ENCODE data around the gene BSND.

The BSND gene

DNA sequence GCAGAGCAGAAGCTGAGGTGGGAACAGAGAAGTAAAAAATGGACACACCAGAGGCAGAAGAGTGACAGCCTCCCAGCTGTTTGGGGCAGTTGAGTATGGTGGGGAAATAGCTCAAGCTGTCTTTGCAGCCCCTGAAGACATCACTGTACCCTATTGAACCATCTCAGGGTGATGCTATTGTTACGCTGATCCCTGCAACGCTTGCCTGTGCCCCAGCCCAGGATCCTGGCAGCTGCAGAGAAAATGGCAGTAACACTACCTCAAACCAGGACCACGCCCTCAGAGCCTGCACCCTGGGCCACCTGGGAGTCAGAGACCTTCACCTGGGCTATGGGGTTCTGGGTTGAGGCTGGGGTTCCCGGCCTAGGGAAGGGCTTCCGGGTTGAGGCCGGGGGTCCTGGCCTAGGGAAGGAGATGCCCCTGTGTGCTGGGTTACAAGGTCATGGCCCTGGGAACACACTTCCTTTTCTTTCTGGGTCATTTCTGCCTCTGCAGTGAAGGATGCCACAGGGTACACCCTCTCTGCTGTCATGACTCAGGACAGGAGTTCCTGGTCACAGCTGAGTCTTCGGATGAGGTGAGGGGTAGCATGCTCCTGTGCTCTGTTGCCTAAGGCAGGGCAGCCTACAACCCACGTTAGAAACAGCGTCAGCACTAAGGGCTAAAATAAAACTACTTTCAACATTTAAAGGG, 11.6 kb downstream of the BSND start:
- in situ Hi-C loops (cut with HindIII; ENCODE audit: low sequenced_read_pairs) = no loop called here
- H3K4me3 ChIP-seq (ENCODE audit: low read depth, low read length) = no peak overlapping the region
- TF ChIP-seq, protein P1, sequence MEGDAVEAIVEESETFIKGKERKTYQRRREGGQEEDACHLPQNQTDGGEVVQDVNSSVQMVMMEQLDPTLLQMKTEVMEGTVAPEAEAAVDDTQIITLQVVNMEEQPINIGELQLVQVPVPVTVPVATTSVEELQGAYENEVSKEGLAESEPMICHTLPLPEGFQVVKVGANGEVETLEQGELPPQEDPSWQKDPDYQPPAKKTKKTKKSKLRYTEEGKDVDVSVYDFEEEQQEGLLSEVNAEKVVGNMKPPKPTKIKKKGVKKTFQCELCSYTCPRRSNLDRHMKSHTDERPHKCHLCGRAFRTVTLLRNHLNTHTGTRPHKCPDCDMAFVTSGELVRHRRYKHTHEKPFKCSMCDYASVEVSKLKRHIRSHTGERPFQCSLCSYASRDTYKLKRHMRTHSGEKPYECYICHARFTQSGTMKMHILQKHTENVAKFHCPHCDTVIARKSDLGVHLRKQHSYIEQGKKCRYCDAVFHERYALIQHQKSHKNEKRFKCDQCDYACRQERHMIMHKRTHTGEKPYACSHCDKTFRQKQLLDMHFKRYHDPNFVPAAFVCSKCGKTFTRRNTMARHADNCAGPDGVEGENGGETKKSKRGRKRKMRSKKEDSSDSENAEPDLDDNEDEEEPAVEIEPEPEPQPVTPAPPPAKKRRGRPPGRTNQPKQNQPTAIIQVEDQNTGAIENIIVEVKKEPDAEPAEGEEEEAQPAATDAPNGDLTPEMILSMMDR (IDR thresholded peaks at IDR 0.05; ENCODE audit: low read depth, low read length) = no peak
- DNase-seq (ENCODE audit: low read depth, low spot score) = no peak

DNA sequence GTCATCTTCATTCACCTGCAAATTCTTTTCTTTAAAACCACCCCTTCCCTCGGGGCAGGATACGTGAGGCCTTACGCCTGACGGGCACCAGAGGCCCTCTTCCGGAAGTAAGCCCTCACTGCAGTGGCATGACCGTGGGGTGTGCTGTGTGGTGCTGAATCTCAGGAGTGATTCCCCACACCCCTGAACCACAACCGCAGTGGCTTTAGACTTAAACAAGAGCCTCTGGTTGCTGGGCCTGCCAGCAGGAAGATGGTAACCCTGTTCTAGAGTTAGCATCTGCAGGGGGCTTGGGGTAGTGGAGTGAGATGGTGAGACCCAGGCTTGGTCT, 12.1 kb downstream of the BSND start:
- no peak for DNase-seq (ENCODE audit: low read depth, low spot score)
- TF ChIP-seq, protein P1 (IDR thresholded peaks at IDR 0.05; ENCODE audit: low read depth, low read length) = no peak
- H3K4me3 ChIP-seq (ENCODE audit: low read depth, low read length) = no peak overlapping the region
- in situ Hi-C loops (cut with HindIII; ENCODE audit: low sequenced_read_pairs) = no loop called here

DNA sequence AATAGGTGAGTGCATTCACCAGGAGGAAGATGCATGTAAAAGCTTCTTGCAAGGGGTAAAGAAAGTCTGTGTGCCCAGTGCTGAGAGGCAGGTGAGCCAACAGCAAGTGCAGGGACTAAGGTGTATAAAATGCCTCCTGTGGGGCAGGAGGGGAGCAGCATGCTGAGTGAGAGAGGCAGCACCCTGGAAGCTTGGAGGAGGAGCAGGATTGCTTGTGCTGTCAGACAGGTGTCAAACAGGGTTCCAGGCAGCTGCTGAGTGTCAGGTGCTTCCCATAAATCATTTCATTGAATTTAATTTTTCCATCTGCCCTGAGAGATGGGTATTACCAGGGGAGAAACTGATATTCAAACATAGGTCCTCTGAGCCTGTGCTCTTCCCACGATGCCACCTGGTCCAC, 13.9 kb downstream of the BSND start:
- no peak overlapping the region for H3K4me3 ChIP-seq (ENCODE audit: low read depth, low read length)
- in situ Hi-C loops (cut with HindIII; ENCODE audit: low sequenced_read_pairs) = no loop called here
- TF ChIP-seq, protein P1 (IDR thresholded peaks at IDR 0.05; ENCODE audit: low read depth, low read length) = no peak
- DNase-seq (ENCODE audit: low read depth, low spot score) = no peak

DNA sequence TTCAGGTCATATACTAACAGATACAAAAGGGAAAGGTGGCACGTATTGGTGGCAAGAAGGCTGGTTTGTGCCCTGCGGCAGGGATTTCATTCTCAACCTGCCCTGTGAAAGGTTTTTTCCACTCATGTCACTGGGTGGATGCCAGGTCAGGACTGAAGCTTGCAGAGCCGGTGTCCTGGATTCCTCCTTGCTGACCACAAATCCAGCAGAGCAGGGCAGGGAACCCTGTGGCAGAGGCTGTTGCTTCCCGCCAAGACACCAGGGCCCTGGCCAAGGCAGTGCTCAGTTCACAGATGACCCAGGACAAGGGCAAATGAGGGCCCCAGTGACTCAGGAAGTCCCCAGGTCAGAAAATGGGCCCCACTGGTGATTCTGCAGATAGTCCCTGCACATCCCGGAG, 16.4 kb downstream of the BSND start:
- in situ Hi-C loops (cut with HindIII; ENCODE audit: low sequenced_read_pairs) = no loop called here
- DNase-seq (ENCODE audit: low read depth, low spot score) = no peak
- no peak overlapping the region for H3K4me3 ChIP-seq (ENCODE audit: low read depth, low read length)
- TF ChIP-seq, protein P1 (IDR thresholded peaks at IDR 0.05; ENCODE audit: low read depth, low read length) = no peak

DNA sequence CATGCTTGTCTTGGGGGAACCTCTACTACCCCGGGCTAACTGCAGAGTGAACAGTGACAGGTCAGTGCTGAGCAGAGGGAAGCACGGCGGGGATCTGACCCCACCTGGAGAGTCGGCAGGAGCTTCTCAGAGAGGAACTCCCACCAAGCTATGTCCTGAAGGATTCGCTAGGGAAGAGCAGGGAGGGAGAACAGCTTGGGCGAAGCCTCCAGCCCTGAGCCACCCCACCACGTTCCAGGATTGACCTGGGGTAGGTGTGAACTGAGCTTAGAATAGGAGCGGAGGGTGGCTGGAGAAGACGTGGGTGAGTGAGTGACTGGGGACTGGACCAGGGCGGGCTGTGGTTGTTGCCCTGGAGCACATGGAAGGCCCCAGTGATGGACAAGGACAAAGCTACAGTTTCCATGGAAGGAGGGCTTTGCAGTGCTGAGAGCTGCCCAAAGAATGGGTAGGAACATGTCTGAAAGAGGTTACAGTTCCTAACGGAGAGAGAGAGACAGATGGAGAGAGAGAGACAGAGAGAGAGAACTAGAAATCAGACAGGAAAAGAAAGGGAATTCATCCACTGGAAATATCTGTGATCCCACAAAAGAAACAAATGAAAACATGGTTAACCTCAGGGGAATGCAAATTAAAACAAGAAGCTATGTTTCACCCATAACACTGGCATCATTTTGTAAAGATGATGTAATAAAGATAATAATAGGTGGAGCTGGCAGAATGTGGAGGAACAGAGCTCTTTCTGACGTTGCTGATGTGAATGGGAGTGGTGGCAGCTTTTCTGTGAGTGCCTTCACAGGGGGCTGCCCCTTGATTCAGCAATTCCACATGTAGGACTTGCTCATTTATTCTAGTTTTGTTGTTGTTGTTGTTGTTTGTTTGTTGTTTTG, 17.2 kb downstream of the BSND start:
- H3K4me3 ChIP-seq (ENCODE audit: low read depth, low read length) = no peak overlapping the region
- DNase-seq (ENCODE audit: low read depth, low spot score) = no peak
- TF ChIP-seq, protein P1 (IDR thresholded peaks at IDR 0.05; ENCODE audit: low read depth, low read length) = no peak
- in situ Hi-C loops (cut with HindIII; ENCODE audit: low sequenced_read_pairs) = no loop called here

DNA sequence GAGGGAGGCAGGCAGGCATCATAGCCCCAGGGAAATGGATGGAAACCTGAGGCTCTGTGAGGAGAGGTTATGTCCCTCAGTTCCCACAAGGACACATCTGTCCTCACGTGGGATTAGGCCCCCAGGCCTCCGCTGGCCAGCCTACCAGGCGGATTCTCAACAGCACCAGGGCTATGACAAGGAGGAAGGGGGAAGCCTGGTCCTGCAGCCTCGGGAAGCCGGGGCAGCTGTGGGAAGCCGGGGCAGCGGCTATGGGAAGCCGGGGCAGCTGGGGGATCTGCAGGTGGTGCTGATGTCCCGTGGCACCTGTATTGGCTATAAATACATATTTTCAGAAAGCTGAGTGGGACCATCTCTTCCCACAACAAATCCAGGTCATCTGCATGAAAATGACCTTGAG, 19.7 kb downstream of the BSND start:
- in situ Hi-C loops (cut with HindIII; ENCODE audit: low sequenced_read_pairs) = no loop called here
- TF ChIP-seq, protein P1 (IDR thresholded peaks at IDR 0.05; ENCODE audit: low read depth, low read length) = no peak
- H3K4me3 ChIP-seq (ENCODE audit: low read depth, low read length) = no peak overlapping the region
- no peak for DNase-seq (ENCODE audit: low read depth, low spot score)
